Esophagus squamous epithelium (tissue), 5 donors: ENCODE results near the gene ACIN1. TPM values are rescaled to one million over a fixed set of nuclear protein-coding genes. Genes with fewer than 3 reads are reported as not detected.

Experiments
- DNase-seq: peaks from one replicate; lab custom pipeline; 2025; lab: John Stamatoyannopoulos, UW
- H3K27ac ChIP-seq, 4 donors: fragments of 200-600 bp; sonication (generic); one replicate each; pipeline ENCODE4 v1.5.1; 2016 to 2019; ENCODE audit warnings: mild to moderate bottlenecking in 1 of 4
- H3K27me3 ChIP-seq, 4 donors: fragments of 200-600 bp; sonication (generic); 1 replicate in 3 of 4; 2 replicates in 1 of 4; pipeline versions ENCODE4 v1.5.1 to v1.6.0; 2017 to 2021; ENCODE audit warnings: antibody characterized with exemption in 1 of 4
- H3K36me3 ChIP-seq, 3 donors: fragments of 200-600 bp; sonication (generic); one replicate each; pipeline ENCODE4 v1.5.1; 2016 to 2019
- H3K4me1 ChIP-seq, 3 donors: fragments of 200-600 bp; sonication (generic); one replicate each; pipeline ENCODE4 v1.5.1; 2017 to 2019
- H3K4me3 ChIP-seq, 4 donors: fragments of 200-600 bp; sonication (generic); 1 replicate in 3 of 4; 2 replicates in 1 of 4; pipeline ENCODE4 v1.5.1; 2016 to 2019; ENCODE audit warnings: mild to moderate bottlenecking in 2 of 4, moderate library complexity in 1 of 4
- H3K9me3 ChIP-seq, 3 donors: fragments of 200-600 bp; sonication (generic); one replicate each; pipeline ENCODE4 v1.5.1; 2016 to 2019
- CTCF ChIP-seq, 6 experiments: fragments of 450-650 bp in 4 of 6; fragments of 200-600 bp in 2 of 6; sonication (generic) in 2 of 6; IDR thresholded peaks; one replicate each; pipeline ENCODE4 v1.5.1; 2016 to 2019; ENCODE audit warnings: antibody characterized with exemption in 6 of 6, mild to moderate bottlenecking in 4 of 6, moderate library complexity in 4 of 6
- POLR2A ChIP-seq, 4 donors: fragments of 450-650 bp; IDR thresholded peaks; one replicate each; pipeline ENCODE4 v1.6.1; 2017; ENCODE audit warnings: antibody characterized with exemption in 4 of 4, mild to moderate bottlenecking in 4 of 4, moderate library complexity in 3 of 4
- WGBS, 2 donors: methylation state at CpG; one replicate each; pipeline ENCODE4 v1.1.5; 2018; 5-methylcytosine and 5-hydroxymethylcytosine counted together
- intact Hi-C: fragments of 100-400 bp; cut with DNase I; formaldehyde crosslinking; loops from one replicate; pipeline ENCODE4 v1.15.0; 2022
- total RNA-seq, 4 donors: library from RNA; depleted of rRNA; stranded (reverse); fragments of >200 nt; gene quantifications; one replicate each; pipeline ENCODE4 v1.1.0, GENCODE V29; 2016
- donor health status: DM: yes; HTN: yes; CAD: no.

The ACIN1 gene
- total RNA-seq, 4 donors from 2014 or later, result 51.4 to 107 (median 83.0) TPM

- H3K9me3 ChIP-seq, result no peaks in the 10 kb centered on the region
- WGBS, 2 donors, result 19 to 43% methylated on average over 8 of the region's 8 CpGs
- no peak overlapping the region for H3K27ac ChIP-seq
- H3K27me3 ChIP-seq, result no peaks in the 10 kb centered on the region
- intact Hi-C loops, result no loop called here
- no peak overlapping the region for H3K4me3 ChIP-seq
- H3K36me3 ChIP-seq, result peaks cover 0 to 72% (median 5%) of the 10 kb centered on the region in 3 donors
- DNase-seq, result no peak
- H3K4me1 ChIP-seq, result peaks cover 11 to 36% (median 16%) of the 10 kb centered on the region in 3 donors
- no peak for TF ChIP-seq POLR2A (IDR thresholded peaks at IDR 0.05)
- TF ChIP-seq CTCF (IDR thresholded peaks at IDR 0.05), result no peak
Observed at GRCh38 chr14:23132970-23133369, 38.0 kb upstream of the ACIN1 start.

- no peaks in the 10 kb centered on the region for H3K27me3 ChIP-seq
- TF ChIP-seq CTCF (IDR thresholded peaks at IDR 0.05) (no peak), POLR2A (IDR thresholded peaks at IDR 0.05) (no peak)
- H3K36me3 ChIP-seq, result peaks cover 0 to 73% (median 0%) of the 10 kb centered on the region in 3 donors
- DNase-seq, result no peak
- WGBS, 2 donors, result 83 to 86% methylated on average over 3 to 5 of the region's 5 CpGs
- H3K27ac ChIP-seq, result peak overlapping the region in 2 of 4 donors; percentile 9 to 29
- H3K4me1 ChIP-seq, result peaks cover 5 to 25% (median 7%) of the 10 kb centered on the region in 3 donors
- no peaks in the 10 kb centered on the region for H3K9me3 ChIP-seq
- intact Hi-C loops, result no loop called here
- H3K4me3 ChIP-seq, result no peak overlapping the region
Observed at GRCh38 chr14:23131482-23131881, 36.5 kb upstream of the ACIN1 start.

- peak overlapping the region in 2 of 4 donors; percentile 9 to 29 for H3K27ac ChIP-seq
Observed at GRCh38 chr14:23130871-23131270, 35.9 kb upstream of the ACIN1 start.

GRCh38 chr14:23129759-23130316, 34.9 kb upstream of the ACIN1 start:
- no peaks in the 10 kb centered on the region for H3K27me3 ChIP-seq
- TF ChIP-seq POLR2A (IDR thresholded peaks at IDR 0.05), result no peak
- TF ChIP-seq CTCF (IDR thresholded peaks at IDR 0.05), result no peak
- H3K36me3 ChIP-seq, result peaks cover 0 to 67% (median 0%) of the 10 kb centered on the region in 3 donors
- peak overlapping the region in 3 of 4 donors; percentile 15 to 29 (median 17) for H3K27ac ChIP-seq
- WGBS, 2 donors, result 41 to 59% methylated on average over 7 of the region's 7 CpGs
- no peak for DNase-seq
- H3K4me1 ChIP-seq, result peaks cover 5 to 32% (median 7%) of the 10 kb centered on the region in 3 donors
- intact Hi-C loops, result no loop called here
- H3K4me3 ChIP-seq, result no peak overlapping the region
- H3K9me3 ChIP-seq, result no peaks in the 10 kb centered on the region

More at GRCh38 chr14:23130871-23131270, 35.9 kb upstream of the ACIN1 start:
- TF ChIP-seq CTCF (IDR thresholded peaks at IDR 0.05) (no peak), POLR2A (IDR thresholded peaks at IDR 0.05) (no peak)
- Histone ChIP-seq H3K27me3 (no peaks in the 10 kb centered on the region), H3K36me3 (peaks cover 0 to 72% (median 0%) of the 10 kb centered on the region in 3 donors), H3K4me1 (peaks cover 5 to 31% (median 7%) of the 10 kb centered on the region in 3 donors), H3K4me3 (no peak overlapping the region), H3K9me3 (no peaks in the 10 kb centered on the region)
- no peak for DNase-seq
- intact Hi-C loops, result no loop called here
- 60 to 62% methylated on average over 3 of the region's 3 CpGs for WGBS, 2 donors

- 80 to 87% methylated on average over 6 to 7 of the region's 7 CpGs for WGBS, 2 donors
- Histone ChIP-seq H3K36me3 (peaks cover 0 to 61% (median 0%) of the 10 kb centered on the region in 3 donors), H3K9me3 (no peaks in the 10 kb centered on the region), H3K4me3 (no peak overlapping the region), H3K4me1 (peaks cover 5 to 33% (median 7%) of the 10 kb centered on the region in 3 donors), H3K27ac (peak overlapping the region in 2 of 4 donors; percentile 15 to 29), H3K27me3 (no peaks in the 10 kb centered on the region)
- DNase-seq, result no peak
- intact Hi-C loops, result no loop called here
- TF ChIP-seq CTCF (IDR thresholded peaks at IDR 0.05), result no peak
Observed at GRCh38 chr14:23128969-23129758, 34.2 kb upstream of the ACIN1 start.
